Hepatocyte (in vitro differentiated cells): ENCODE measurements around the gene DOCK3.

Experiments
- EZH2phosphoT487 ChIP-seq: fragments of 200-600 bp; sonication (generic); IDR thresholded peaks from one replicate; pipeline ENCODE4 v1.6.1; 2018; ENCODE audit warnings: antibody characterized with exemption, mild to moderate bottlenecking, low read depth, moderate library complexity; ENCODE audit not compliant: unreplicated experiment, severe bottlenecking
- TF ChIP-seq, protein P1 (sequence below): fragments of 200-600 bp; sonication (generic); IDR thresholded peaks from 2 replicates; pipeline ENCODE4 v1.5.1; 2016; ENCODE audit warnings: antibody characterized with exemption, mild to moderate bottlenecking; ENCODE audit not compliant: poor library complexity

DNA sequence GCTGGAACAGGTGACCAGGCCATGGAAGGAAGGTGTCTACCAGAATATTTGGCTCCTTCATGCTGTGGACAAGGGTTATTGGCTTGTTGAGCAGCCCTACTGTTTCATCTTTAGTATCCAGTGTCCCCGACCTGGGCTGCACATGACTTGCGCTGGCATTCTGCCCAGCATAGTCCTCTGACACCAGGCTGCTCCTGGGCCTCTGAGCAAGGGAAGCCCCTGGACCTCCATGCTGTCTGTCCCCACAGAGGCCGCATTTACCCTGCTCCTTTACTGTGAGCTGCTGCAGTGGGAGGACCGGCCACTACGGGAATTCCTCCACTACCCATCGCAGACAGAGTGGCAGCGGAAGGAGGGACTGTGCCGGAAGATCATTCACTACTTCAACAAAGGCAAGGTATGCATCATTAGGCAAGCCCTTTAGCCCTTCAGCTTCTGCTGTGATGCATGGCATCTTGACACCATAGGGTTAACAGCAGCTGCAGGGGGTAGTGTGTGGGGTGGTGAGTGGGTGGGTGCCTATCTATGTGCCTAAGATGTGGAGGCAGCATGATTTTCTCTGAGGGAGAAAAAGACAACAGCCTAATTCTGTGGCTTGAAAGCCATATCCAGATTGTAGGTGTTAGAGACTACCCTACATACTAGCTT is 666.4 kb downstream of the DOCK3 start:
- TF ChIP-seq, protein P1, sequence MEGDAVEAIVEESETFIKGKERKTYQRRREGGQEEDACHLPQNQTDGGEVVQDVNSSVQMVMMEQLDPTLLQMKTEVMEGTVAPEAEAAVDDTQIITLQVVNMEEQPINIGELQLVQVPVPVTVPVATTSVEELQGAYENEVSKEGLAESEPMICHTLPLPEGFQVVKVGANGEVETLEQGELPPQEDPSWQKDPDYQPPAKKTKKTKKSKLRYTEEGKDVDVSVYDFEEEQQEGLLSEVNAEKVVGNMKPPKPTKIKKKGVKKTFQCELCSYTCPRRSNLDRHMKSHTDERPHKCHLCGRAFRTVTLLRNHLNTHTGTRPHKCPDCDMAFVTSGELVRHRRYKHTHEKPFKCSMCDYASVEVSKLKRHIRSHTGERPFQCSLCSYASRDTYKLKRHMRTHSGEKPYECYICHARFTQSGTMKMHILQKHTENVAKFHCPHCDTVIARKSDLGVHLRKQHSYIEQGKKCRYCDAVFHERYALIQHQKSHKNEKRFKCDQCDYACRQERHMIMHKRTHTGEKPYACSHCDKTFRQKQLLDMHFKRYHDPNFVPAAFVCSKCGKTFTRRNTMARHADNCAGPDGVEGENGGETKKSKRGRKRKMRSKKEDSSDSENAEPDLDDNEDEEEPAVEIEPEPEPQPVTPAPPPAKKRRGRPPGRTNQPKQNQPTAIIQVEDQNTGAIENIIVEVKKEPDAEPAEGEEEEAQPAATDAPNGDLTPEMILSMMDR: no peak
- no peak for TF ChIP-seq EZH2phosphoT487
